SU-DHL-6 (cell line): Measurements from ENCODE around the gene FERMT2.

Experiments
- H2AFZ ChIP-seq: fragments of 200-600 bp; sonication (generic); 2 replicates; pipeline ENCODE4 v1.6.1; 2014; ENCODE audit warnings: low read depth, mild to moderate bottlenecking, moderate library complexity, mixed read lengths, antibody characterized with exemption, low read length; ENCODE audit not compliant: severe bottlenecking
- H3F3A ChIP-seq: fragments of 200-600 bp; shearing (Covaris generic); 2 replicates; pipeline ENCODE4 v1.6.0; 2016; ENCODE audit warnings: antibody characterized with exemption, mild to moderate bottlenecking; ENCODE audit not compliant: insufficient read depth
- H3K27ac ChIP-seq: fragments of 200-600 bp; sonication (generic); 2 replicates; pipeline ENCODE4 v1.5.1; 2016; ENCODE audit warnings: low read depth, mild to moderate bottlenecking, low read length, moderate library complexity, mixed read lengths
- H3K27me3 ChIP-seq: fragments of 200-600 bp; sonication (generic), shearing (Covaris generic); 2 replicates; pipeline ENCODE4 v1.6.0; 2014; ENCODE audit warnings: mild to moderate bottlenecking, low read length
- H3K36me3 ChIP-seq: fragments of 200-600 bp; sonication (generic); 2 replicates; pipeline ENCODE4 v1.6.1; 2014; ENCODE audit warnings: mild to moderate bottlenecking, low read length, mixed read lengths
- H3K4me2 ChIP-seq: fragments of 300-600, 200-600 bp; shearing (Covaris generic), sonication (generic); 2 replicates; pipeline ENCODE4 v1.6.0; 2014; ENCODE audit warnings: low read length, low read depth, mild to moderate bottlenecking; ENCODE audit not compliant: poor library complexity, severe bottlenecking
- H3K4me3 ChIP-seq: fragments of 200-600 bp; sonication (generic); 2 replicates; pipeline ENCODE4 v1.5.1; 2014; ENCODE audit warnings: antibody characterized with exemption, low read length, mild to moderate bottlenecking, mixed read lengths; ENCODE audit not compliant: insufficient read depth, poor library complexity, severe bottlenecking
- H3K79me2 ChIP-seq: fragments of 200-600 bp; sonication (generic); 2 replicates; pipeline ENCODE4 v1.6.1; 2014; ENCODE audit warnings: mild to moderate bottlenecking, low read length, moderate library complexity; ENCODE audit not compliant: insufficient read depth
- H3K9ac ChIP-seq: fragments of 200-600 bp; sonication (generic); 2 replicates; pipeline ENCODE4 v1.7.0; 2014; ENCODE audit warnings: mild to moderate bottlenecking, low read length
- H3K9me2 ChIP-seq: fragments of 200-600 bp; sonication (generic); replicated peaks from 2 replicates; pipeline ENCODE4 v1.6.1; 2014; ENCODE audit warnings: low read length; ENCODE audit not compliant: insufficient read depth
- H3K9me3 ChIP-seq: fragments of 200-600 bp; sonication (generic); 2 replicates; pipeline ENCODE4 v1.6.1; 2014; ENCODE audit warnings: low read length, mixed read lengths; ENCODE audit not compliant: insufficient read depth
- H4K20me1 ChIP-seq: fragments of 200-600 bp; sonication (generic); 2 replicates; pipeline ENCODE4 v1.6.1; 2014; ENCODE audit warnings: low read depth, mild to moderate bottlenecking, antibody characterized with exemption, low read length, moderate library complexity, mixed read lengths
- EZH2phosphoT487 ChIP-seq: fragments of 200-600 bp; sonication (generic), shearing (Covaris generic); conservative IDR thresholded peaks from 2 replicates; pipeline ENCODE4 v1.6.1; 2018; ENCODE audit warnings: mild to moderate bottlenecking, antibody characterized with exemption, low read length, moderate library complexity, mixed read lengths
- TF ChIP-seq, protein P1 (sequence below): fragments of 200-600 bp; sonication (generic); IDR thresholded peaks from one replicate; pipeline ENCODE4 v1.5.1; 2017; ENCODE audit warnings: antibody characterized with exemption, mild to moderate bottlenecking, low read length, moderate library complexity; ENCODE audit not compliant: insufficient read depth, poor library complexity, severe bottlenecking

Gene FERMT2

GRCh38 chr14:52902971-52903619 is 47.8 kb downstream of the FERMT2 start:
- H3K4me2 ChIP-seq = no peak overlapping the region
- H3K27me3 ChIP-seq = no peaks in the 10 kb centered on the region
- no peaks in the 10 kb centered on the region for H3F3A ChIP-seq

GRCh38 chr14:52901357-52901980 is 49.4 kb downstream of the FERMT2 start:
- Histone ChIP-seq H3F3A (no peaks in the 10 kb centered on the region), H3K9ac (no peak overlapping the region), H3K4me3 (no peak overlapping the region), H3K4me2 (no peak overlapping the region), H3K9me2 (no peaks in the 10 kb centered on the region), H2AFZ (no peak overlapping the region), H4K20me1 (no peaks in the 10 kb centered on the region), H3K79me2 (no peaks in the 10 kb centered on the region), H3K27ac (no peak overlapping the region), H3K9me3 (no peaks in the 10 kb centered on the region), H3K27me3 (no peaks in the 10 kb centered on the region), H3K36me3 (no peaks in the 10 kb centered on the region)
- TF ChIP-seq, protein P1, sequence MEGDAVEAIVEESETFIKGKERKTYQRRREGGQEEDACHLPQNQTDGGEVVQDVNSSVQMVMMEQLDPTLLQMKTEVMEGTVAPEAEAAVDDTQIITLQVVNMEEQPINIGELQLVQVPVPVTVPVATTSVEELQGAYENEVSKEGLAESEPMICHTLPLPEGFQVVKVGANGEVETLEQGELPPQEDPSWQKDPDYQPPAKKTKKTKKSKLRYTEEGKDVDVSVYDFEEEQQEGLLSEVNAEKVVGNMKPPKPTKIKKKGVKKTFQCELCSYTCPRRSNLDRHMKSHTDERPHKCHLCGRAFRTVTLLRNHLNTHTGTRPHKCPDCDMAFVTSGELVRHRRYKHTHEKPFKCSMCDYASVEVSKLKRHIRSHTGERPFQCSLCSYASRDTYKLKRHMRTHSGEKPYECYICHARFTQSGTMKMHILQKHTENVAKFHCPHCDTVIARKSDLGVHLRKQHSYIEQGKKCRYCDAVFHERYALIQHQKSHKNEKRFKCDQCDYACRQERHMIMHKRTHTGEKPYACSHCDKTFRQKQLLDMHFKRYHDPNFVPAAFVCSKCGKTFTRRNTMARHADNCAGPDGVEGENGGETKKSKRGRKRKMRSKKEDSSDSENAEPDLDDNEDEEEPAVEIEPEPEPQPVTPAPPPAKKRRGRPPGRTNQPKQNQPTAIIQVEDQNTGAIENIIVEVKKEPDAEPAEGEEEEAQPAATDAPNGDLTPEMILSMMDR = no peak
- TF ChIP-seq EZH2phosphoT487 = no peak

More at GRCh38 chr14:52902971-52903619, 47.8 kb downstream of the FERMT2 start:
- H3K9me2 ChIP-seq = no peaks in the 10 kb centered on the region
- H3K27ac ChIP-seq = no peak overlapping the region
- no peaks in the 10 kb centered on the region for H4K20me1 ChIP-seq
- no peaks in the 10 kb centered on the region for H3K9me3 ChIP-seq
- no peaks in the 10 kb centered on the region for H3K79me2 ChIP-seq
- H2AFZ ChIP-seq = no peak overlapping the region
- TF ChIP-seq, protein P1 = no peak
- no peak for TF ChIP-seq EZH2phosphoT487
- H3K9ac ChIP-seq = no peak overlapping the region
- no peak overlapping the region for H3K4me3 ChIP-seq
- H3K36me3 ChIP-seq = no peaks in the 10 kb centered on the region

DNA sequence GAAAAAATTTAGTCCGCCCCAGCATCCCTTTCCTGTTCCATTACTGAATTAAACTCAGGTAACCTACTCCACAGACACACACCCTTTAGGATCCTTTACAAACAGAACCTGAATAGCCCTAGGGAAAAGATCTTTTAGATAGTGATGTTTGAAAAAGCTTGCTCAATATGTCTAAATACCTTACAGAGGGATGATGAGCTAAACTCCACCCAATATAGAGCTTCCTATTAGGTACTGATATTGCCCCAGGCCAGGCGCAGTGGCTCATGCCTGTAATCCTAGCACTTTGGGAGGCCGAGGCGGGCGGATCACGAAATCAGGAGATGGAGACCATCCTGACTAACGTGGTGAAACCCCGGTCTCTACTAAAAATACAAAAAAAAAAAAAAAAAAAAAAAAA is 50.1 kb downstream of the FERMT2 start:
- Histone ChIP-seq H3F3A (no peaks in the 10 kb centered on the region), H3K79me2 (no peaks in the 10 kb centered on the region), H3K36me3 (no peaks in the 10 kb centered on the region)

More for the DNA sequence above, 50.1 kb downstream of the FERMT2 start:
- no peaks in the 10 kb centered on the region for H3K27me3 ChIP-seq
- no peaks in the 10 kb centered on the region for H3K9me3 ChIP-seq
- H3K4me3 ChIP-seq = no peak overlapping the region
- H3K4me2 ChIP-seq = no peak overlapping the region
- H3K27ac ChIP-seq = no peak overlapping the region
- TF ChIP-seq EZH2phosphoT487 = no peak
- TF ChIP-seq, protein P1 = no peak
- H2AFZ ChIP-seq = no peak overlapping the region
- H4K20me1 ChIP-seq = no peaks in the 10 kb centered on the region
- H3K9ac ChIP-seq = no peak overlapping the region
- no peaks in the 10 kb centered on the region for H3K9me2 ChIP-seq
